GM21360 (cell line): ENCODE measurements around the gene MRPL49.
A peak's percentile ranks its signal among the peaks of the same experiment; 100 is the strongest.
"Not testable (repeated sequence)": the region's sequence is repeated elsewhere in the genome, so short reads cannot be mapped to it uniquely, and the experiment has no call there.

Source experiments
- ATAC-seq: cut with Tn5 transposase; IDR thresholded peaks from one replicate; pipeline ENCODE4 v1.9.1; 2021; ENCODE audit warnings: mild to moderate bottlenecking, moderate library complexity; ENCODE audit not compliant: unreplicated experiment

MRPL49 gene

DNA sequence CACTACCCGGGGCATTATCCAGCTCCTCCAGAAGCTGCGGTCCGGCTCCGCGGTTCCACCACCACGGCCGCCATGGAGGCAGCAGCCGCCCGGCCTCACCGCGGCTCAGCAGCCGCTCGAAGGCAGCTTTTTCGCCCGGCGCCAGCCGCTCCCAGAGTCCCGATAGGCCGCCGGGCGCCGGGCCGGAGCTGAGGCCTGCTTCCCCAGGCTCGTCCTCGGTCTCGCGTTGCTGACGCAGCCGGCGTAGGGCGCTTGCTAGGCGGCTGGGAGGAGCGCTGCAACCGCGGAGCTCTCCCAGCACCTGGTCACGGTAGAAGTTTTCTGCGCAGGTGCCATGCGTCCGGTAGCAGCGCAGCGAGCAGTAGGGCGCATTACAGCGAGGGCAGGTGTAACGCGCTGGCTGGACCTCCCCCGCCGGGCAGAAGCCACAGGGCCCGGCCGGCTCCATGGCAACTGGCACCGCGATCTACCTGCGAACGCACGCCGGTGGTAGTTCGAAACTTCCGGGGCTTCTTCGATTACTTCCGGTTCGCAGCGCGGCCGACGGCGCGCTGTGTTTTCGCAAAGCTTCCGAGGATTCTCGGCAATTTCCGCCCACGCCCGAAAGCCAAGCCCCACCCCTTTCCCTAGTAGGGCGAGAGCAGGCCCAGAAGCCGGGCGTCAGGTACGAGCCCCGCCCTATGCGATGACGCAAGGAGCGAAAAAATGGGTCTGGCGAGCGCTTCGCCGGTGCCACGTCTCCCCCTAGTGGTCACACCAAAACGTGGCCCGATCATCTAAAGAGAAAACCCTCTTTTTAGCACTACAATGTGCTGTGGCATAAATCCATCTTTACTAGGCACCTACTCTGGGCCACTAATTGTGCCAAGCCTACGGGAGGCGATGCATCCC, 4.7 kb upstream of the MRPL49 start, which contains the start of gene ZNHIT2:
TSS of gene ZNHIT2 (minus strand) at position 496 of the 891 bp plus-strand sequence. CDS start at position 448, 48 bp downstream.
- ATAC-seq: peak; percentile 61

DNA sequence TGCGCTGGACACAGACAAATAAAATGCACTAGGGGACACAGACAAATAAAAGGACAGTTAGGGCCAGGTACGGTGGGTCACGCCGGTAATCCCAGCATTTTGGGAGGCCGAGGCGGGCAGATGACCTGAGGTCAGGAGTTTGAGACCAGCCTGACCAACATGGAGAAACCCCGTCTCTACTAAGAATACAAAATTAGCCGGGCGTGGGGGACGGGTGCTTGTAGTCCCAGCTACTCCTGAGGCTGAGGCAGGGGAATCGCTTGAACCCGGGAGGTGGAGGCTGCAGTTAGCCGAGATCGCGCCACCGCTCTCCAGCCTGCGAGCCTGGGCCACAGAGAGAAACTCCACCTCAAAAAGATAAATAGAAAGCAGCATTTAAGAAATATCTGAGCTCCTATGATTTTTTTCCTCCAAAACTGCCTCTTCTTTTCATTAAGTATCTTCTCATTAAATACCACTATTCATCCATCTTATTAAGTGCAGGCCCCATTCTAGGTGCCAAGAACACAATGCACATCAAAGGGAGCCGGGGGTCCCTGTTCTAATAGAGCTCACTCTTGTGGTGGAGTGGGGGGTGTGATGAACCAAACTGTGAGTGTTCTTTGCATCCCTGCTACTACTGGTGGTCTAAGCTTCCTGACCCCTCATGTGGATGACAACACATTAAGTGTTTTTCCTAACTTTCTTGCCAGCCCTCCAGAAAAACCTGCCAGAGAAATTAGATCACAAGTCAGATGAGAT, 3.9 kb upstream of the MRPL49 start:
- ATAC-seq: no peak

DNA sequence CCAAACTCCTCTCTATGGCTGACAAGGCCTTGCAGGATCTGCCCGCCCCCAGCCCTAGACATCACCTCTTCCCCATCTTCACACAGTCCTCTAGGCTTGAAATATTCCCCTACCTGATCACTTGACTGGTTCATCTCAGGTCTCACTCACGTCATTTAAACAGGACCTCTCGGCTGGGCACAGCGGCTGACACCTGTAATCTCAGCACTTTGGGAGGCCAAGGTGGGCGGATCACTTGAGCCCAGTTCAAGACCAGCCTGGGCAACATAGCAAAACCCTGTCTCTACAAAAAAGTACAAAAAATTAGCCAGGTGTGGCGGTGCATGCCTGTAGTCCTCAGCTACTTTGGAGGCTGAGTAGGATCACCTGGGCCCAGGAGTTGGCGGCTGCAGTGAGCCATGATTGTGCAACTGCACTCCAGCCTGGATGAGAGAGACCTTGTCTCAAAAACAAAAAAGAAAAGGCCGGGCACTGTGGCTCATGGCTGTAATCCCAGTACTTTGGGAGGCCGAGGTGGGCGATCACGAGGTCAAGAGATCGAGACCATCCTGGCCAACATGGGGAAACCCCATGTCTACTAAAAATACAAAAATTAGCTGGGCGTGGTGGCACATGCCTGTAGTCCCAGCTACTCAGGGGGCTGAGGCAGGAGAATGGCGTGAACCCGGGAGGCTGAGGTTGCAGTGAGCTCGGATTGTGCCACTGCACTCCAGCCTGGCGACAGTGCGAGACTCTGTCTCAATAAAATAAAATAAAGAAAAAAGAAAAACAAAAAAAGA, 3.0 kb upstream of the MRPL49 start:
- ATAC-seq: not testable (repeated sequence)

DNA sequence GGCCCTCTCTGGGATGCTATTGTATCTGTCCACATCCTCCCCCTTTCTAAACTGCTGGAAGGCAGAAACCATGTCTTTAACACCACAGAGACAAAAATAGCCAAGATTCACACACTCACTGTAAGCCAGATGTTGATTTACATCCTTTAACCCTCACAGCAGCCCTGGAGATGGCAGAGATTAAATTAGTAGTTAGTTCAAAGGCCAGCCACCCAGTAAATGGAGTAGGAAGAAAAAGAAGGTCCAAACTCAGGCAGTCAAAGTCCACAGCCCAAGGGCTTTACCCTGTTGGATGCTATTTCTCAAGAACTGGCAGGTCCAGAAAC, 2.5 kb upstream of the MRPL49 start:
- ATAC-seq: no peak

DNA sequence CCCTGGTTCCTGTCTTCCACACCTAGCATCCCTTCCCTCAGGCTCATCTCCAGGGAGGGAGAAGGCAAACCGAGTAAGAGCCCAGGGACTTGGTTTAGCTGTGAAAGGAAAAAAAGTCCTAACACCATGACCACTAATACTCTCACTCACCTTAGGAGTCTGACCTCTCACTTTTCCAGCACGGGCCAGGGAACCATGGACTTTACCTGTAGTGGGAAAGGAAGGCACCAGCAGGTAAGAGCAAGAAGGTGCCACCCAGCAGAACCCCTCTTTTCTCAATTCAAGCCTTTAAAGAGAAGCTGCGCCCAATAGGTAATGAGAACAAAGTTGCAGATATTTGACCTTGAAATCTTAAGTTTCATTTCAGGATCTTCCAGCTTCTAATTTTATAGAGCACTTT, 1.3 kb upstream of the MRPL49 start:
- ATAC-seq: no peak

DNA sequence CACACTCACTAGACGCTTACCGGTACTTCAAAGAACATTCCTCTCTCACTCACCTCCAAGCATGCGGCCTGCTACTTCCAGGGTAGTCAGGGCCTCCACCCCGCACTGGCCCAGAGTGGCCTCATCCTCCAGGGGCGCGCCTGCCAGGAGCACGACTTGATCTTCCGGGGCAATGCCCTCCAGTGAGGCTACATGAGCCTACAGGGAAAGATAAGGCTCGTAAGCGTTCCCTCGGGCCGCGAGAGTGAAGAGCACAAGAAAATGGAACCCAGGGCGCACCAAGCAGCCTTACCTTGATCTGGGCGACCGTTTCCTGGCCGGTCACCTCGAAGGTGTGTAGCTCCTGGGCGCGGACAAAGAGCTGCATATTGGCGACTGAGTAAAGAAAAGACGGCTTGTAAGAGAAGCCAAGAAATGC, 665 bp upstream of the MRPL49 start:
- ATAC-seq: no peak

DNA sequence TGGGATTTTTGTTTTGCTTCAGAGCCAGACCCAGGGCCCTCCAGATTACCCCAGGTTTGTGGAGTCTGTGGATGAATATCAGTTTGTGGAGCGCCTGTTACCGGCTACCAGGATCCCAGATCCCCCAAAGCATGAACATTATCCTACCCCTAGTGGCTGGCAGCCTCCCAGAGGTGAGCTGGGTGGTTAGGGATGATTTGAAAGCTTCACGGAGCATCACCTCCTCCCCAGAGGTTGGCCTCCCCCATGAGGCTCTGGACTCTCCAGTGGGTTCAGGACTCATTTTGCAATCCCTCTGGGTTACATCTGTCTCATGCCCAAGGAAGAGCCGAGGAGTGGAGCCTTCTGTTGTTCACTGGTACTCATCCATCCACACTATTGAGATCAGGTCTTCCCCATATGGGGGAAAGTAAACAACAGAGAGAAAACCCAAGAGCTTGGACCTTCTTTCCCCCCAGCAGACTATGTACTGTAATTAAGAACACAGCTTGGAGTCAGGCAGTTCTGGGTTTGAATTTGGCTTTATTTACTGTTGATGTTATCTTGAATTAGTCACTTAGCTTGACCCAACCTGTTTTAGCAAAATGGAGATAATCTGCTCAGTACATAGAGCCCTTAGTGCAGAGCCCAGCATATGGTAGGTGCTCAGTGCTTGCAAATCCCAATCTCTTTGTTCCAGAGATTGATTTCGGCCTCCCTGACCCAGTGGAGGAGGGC, 2.5 kb downstream of the MRPL49 start:
- ATAC-seq: no peak

DNA sequence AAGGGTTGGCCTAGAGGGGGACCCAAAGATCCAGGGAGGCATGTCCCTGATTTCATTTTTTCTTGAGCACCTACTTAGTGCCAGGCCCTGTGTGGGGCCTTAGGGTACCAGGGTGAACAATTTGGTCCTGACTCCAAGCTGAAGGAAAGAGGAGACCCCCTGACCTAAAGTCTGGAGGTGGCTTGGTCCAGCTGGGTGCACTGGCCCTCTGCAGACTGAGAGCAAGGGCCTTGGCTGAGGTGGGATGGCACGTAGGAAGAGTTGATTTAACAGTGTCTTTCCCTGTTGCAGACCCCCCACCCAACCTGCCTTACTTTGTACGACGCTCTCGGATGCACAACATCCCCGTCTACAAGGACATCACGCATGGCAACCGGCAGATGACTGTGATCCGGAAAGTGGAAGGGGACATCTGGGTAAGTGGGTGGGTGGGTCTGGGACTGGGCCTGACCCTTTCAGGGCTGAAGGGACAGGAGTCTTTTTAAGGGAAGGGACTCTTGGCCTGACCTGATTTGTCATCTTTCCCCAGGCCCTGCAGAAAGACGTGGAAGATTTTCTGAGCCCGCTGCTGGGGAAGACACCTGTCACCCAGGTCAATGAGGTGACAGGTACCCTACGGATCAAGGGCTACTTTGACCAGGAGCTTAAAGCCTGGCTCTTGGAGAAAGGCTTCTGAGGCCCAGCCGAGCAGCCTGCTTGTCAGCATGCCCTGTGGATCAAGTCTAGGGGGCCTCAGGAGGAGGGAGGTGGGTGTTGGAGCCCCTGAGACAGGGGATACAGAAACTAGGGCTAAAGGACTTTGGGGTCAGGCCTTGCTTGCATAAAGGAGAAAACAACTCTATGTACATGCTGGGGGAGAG, 3.3 kb downstream of the MRPL49 start:
- ATAC-seq: no peak

DNA sequence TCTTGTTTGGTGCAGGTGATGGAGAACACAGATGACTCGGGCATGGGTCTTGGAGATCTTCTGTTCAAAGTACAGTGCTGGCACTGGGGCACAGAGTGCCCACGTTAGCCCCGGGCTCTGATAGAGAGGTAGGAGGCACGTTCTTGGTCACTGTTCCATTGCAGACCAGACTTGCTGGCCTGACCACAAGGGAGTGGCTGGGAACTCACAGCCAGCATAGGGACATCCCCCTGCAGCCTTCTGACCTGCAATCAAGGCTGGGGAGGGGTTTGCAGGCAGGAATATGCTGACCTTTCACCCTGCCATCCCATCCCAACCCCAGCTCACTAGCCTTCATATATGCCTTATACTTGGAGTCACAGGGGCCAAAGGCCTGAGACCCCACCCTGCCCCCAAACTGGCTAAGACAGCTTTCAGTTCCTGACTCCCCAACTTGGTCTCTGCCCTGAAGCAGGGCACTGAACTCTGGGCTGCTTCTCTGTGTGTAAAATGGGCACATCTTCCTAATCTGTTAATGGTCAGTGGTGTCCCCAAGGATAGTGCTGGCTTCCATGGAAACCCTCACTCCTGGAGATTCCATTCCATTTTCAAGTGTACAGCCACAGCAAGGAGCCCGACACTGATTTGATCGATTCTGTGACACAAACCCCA, 4.6 kb downstream of the MRPL49 start:
- no peak for ATAC-seq

DNA sequence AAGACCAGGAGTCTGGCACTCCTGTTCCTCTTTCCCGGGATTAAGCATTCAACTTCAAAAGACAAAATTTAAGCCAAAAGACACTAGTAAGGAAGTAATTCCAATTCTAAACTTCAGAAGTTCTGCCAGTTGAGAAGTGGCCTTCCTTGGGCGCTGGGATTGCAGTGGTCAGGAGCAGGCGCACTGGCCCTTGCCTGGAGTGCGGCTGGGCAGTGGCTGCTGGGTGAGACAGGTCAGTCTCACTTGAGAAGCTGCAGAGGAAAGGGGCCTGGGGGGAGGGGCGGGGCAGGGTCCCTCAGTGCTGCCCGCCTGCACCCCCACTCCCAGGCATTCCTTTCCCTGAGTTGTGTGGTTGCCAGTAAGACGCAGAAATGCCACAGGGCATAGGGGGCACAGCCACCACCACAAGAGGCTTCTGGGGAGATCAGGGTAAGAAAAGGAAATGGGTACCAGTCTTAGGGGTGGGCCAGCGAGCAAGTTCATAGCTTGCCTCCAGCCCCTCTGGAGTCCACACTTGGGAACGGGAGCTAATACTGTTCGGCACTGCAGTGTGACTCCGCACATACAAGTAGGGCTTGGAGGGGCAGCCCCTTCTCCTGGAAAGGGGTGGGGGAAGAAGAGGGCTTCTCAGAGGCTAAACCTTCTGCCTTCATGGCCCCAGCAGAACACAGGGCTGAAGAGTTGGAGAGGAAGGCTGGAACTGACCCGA, 5.5 kb downstream of the MRPL49 start:
- no peak for ATAC-seq

DNA sequence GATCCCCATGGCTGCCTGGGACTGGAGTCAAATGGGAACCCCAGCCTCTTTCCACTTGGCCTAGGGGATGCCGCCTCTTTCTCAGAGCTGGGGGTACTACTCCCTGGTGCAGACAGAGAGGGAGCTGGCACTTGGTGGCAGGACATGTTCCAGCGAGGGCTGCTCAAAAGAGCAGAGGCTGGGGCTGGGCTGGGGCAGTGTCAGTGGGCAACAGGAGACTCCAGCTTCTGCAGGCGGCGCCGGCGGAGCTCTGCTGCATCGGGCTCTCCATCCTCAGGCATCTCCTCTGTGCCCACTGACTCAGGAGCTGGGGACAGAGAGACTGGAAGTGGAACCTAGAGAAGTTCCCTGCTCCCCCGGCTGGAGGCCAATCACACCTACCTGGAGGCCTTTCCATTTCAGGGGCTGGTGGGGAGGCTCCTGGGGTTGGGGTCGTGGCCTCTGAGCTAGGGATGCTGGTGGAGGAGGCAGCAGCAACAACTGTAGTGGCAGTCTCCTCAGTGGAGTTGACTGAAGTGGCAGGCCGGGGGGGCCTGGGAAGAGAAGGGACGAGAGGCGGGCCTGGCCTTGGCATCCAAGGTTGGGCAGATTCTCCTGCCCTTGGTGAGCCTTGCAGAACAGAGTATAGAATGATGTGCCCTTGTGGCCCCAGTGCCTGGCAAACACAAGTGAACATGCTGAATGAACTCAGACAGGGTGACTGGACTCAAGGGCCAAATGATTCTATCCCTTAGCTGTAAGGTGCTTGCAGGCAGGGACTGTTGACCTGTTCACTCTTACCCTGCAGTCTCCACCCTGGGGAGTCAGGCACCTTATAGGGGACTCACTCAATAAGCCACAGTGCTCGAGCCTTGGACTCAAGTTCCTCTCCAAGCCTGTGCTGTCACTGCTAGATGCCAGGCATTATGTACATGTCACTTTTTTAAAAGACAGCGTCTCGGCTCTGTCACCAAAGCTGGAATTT, 6.3 kb downstream of the MRPL49 start:
- ATAC-seq: no peak

DNA sequence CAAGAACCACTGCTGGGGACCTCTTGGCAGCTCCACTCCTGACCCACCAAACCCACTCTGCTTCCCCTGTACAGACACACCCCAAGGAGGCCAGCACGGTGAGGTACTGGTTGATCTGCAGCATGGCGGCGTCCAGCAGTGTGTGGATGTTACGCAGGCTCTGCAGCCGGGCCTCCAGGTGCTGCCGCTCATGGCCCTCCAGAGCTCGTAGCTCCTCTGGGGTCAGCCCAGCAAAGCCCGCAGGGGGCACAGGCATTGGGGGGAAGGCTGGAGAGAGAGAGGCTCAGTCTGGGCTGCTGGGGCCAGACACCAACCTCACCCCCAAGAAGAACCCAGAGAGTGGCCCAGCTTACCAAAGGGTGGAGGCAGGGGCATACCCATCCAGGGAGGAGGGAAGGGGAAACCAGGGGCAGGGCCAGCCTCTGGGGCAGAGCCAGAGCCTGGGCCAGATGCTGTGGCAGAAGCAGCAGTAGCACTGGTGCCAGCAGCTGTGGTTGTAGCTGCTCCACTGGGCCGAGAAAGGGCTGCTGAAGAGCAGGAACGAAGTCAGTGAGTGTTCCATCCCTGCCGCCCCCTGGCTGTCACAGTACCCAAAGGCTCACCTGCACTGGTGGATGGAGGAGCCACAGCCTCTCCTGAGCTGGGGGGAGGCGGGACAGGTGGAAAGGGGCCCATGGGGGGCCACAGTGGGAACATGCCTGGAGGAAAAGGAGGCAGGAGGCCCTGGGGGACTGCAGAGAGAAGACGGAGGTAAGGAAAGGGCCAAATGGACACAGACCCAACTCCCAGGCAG, 7.7 kb downstream of the MRPL49 start:
- ATAC-seq: no peak

DNA sequence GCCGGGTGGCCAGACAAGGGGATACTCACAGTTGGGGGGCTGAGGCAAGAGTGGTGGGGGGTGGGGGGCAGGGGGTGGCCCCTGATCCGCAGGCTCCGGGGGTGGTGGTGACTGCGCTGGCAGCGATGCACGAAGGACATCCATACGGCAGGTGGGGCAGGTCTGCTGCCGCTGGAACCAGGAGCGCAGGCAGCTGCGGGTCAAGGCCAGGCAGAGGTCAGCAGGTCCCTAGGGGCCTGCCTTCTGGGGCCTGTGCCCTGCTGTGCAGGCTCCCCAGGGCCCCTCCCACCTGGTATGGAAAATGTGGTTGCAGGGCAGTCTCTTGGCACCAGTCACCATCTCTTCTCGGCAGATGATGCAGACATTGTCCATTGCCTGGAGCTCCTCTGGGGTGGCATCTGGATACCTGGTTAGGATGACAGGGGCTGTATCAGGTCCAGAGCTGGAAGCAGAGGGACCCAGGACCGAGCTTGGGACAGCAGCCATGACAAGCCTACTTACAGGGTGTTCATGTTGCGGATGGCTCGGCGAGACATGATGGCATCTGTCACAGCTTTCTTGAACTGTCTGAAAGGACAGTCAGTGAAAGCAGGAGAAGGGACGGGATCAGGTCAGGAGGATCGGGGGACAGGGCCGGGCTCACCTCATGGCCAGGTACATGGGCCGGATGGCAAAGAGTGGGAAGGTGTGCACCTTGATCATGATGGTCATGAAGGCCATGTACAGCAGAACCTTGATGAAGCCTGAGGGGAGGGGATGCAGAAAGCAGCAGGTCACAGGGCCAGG, 8.7 kb downstream of the MRPL49 start:
- no peak for ATAC-seq

DNA sequence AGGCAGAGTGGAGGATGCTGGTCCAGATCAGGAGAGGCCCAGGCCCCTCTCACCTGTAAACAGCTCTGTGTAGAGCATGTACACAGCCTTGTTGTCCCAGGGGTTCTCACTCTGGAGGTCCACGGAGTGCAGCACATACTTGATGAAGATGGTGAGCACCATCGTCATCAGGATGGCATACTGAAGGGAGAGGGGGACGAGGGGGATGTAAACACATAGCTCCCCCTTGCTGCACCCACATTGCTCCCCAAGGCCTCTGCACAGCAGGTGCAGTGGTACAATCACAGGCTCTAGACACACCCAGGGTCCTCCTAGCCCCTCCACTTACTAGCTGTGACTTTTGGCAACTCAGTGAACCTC, 9.3 kb downstream of the MRPL49 start:
- no peak for ATAC-seq

DNA sequence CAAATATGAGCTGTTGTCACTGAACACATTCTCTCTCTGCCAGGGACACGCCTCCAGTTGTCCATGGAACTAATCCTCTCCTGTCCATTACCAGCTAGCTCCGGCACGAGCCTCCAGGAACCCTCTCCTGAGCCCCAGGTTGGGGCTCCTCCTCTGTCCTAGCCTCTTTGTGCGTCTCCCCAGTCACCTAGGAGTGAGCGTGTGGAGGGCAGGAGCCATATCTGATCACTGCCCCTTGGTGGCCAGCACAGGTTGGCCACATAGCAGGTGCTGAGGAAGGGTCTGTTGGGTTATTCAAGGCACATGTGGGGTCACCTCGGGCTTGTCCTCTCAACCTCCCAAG, 9.7 kb downstream of the MRPL49 start:
- no peak for ATAC-seq
